ENCODE data around the gene ATP9A.

GRCh38 chr20:51623255-51623654, 144.9 kb downstream of the ATP9A start:
- TF ChIP-seq POLR2A (IDR thresholded peaks at IDR 0.05) (no peak), CTCF (IDR thresholded peaks at IDR 0.05) (no peak)
